ENCODE data around the gene LRTM2. TPM values are rescaled to one million over a fixed set of nuclear protein-coding genes. Genes with fewer than 3 reads are reported as not detected.
"Not testable (repeated sequence)": the region's sequence is repeated elsewhere in the genome, so short reads cannot be mapped to it uniquely, and the experiment has no call there.

The LRTM2 gene
- total RNA-seq, 1 donor from 2014 or later, result not detected

DNA sequence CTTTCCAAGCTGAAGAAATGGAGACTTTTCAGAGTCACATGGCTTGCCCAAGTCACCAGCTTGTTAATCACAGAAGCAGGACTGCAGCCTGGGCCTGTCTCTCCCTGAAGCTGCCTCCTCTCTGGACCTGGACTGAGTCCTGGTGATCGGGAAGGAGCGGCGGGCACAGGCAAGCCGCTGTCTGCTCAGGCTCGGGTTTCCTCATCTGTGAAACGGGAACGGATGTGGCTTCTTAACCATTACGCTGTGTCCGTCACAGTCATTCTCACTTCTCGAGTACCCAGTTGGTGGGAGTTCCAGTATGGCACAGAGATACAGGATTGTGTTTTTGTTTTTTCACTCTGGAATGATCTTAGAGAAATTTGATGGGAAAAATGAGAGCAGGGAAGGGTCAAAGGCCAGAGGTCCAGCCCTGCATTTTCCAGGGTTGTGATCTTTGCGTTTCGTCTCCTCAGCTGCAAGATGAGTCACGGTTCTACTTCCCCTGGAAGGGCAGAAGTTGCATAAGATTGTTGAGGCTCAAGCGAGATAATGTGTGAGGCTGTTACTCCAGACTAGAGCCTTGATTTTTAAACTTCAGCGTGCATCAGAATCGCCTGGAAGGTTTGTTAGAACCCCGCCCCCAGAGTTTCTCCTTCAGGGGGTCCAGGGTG is 7.6 kb upstream of the LRTM2 start:
- TF ChIP-seq, protein P1, sequence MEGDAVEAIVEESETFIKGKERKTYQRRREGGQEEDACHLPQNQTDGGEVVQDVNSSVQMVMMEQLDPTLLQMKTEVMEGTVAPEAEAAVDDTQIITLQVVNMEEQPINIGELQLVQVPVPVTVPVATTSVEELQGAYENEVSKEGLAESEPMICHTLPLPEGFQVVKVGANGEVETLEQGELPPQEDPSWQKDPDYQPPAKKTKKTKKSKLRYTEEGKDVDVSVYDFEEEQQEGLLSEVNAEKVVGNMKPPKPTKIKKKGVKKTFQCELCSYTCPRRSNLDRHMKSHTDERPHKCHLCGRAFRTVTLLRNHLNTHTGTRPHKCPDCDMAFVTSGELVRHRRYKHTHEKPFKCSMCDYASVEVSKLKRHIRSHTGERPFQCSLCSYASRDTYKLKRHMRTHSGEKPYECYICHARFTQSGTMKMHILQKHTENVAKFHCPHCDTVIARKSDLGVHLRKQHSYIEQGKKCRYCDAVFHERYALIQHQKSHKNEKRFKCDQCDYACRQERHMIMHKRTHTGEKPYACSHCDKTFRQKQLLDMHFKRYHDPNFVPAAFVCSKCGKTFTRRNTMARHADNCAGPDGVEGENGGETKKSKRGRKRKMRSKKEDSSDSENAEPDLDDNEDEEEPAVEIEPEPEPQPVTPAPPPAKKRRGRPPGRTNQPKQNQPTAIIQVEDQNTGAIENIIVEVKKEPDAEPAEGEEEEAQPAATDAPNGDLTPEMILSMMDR (conservative IDR thresholded peaks at IDR 0.05; ENCODE audit: low read depth, low read length), result no peak
- no peak for DNase-seq (ENCODE audit: low read depth)
- no peak overlapping the region for H3K4me3 ChIP-seq (ENCODE audit: low read depth, low read length)

DNA sequence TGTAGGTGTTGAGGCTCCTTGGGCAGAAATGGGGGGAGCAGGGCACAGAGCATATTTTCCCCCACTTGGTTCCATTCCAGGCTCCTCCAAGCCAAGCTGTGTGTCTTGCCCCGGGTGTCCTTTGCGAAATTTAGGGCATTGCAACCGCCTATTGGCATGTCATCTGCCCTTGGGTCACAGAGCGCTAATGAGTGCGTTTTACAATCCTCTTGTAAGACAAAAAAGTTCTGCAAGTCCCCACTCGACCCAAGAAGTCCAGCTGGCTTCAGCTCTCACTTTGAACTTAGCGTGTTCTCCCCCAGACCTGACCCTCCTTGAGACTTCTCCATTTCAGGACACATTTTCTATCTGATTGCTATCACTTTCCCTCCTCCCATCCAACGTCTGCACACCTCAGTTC is 6.1 kb upstream of the LRTM2 start:
- TF ChIP-seq, protein P1 (conservative IDR thresholded peaks at IDR 0.05; ENCODE audit: low read depth, low read length), result no peak
- DNase-seq (ENCODE audit: low read depth), result no peak
- no peak overlapping the region for H3K4me3 ChIP-seq (ENCODE audit: low read depth, low read length)

DNA sequence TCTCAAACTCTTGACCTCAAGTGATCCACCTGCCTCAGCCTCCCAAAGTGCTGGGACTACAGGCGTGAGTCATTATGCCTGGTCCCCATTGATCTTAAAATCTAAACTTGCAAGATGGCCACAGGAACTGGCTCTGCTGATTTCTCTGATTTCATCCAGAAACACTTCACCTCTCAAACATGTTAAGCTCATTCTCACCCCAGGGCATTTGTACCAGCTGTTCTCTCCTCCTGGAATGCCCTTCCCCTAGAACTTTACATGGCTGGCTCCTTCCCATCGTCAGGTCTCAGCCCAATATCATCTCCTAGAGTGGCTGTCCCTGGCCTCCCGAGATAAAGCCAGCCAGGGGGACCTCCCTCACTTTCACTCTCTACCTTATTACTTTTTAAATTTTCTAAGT is 5.3 kb upstream of the LRTM2 start:
- TF ChIP-seq, protein P1 (conservative IDR thresholded peaks at IDR 0.05; ENCODE audit: low read depth, low read length), result no peak
- DNase-seq (ENCODE audit: low read depth), result no peak
- no peak overlapping the region for H3K4me3 ChIP-seq (ENCODE audit: low read depth, low read length)

DNA sequence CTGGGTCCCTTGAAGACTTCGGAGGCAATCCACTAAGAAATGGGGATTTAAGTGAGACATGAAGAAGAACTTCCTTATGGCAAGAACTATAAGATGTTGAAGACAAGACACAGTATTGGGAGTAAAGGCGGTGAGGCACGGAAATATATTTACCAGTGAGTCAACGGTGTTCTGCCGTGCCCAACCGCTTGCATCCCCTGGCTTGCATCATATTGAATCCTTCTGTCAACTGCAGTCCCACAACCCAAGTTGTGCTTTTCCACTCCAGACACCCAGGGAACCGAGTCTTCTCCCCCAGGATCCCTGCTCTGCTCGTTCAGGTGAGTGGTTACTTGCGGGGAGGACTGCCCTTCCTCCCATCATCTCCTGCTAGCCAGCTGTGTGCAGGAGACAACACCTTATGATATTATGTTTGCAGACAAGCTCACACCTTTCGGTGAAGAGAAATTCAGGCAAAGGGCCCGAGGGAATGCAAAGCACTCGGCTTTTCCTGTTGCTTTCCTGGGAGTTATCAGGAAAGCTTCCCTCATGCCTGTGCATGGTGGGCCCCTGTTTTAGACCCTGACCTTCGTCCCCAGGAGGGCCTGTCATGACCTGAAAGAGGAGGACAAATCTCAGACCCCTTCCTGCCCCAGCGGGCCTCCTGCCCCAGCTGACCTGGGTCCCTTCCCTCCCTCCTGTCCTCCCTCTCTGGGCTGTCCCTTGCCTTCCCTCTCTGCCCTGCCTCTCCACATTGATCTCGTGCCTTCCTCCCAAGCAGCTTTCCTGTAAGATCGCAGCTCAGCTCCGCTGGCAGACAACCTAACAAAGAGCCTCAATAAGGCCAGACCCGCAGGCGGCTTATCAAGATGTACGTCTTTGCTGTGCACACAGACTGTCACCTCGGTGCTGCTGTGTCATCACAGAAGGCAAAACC is 4.3 kb upstream of the LRTM2 start:
- TF ChIP-seq, protein P1 (conservative IDR thresholded peaks at IDR 0.05; ENCODE audit: low read depth, low read length), result no peak

DNA sequence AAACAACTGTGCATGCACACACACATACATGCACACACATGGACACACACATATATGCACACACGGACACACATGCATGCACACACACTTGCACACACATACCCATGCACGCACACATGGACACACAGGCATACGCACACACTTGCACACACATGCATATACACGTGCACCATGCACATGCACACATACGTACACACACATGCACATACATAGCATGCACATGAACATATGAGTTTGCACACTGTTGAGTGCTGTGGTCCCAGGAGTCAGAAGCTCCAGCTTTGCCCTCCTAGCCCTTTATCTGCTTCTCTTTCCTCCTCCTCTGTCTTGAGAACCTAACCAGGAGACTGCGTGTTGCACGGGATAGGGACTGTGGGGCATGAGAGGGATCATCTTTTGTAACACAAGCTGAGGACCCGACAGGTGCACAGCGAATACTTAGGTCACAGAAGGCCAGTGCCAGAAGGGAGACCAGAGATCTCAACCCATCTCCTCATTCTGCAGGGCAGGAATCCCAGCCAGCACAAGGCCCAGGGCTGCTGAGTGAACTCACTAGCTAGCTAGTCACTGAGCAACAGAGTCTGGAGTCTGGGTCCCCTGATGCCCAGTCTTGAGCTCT is 3.5 kb upstream of the LRTM2 start:
- DNase-seq (ENCODE audit: low read depth), result no peak
- TF ChIP-seq, protein P1 (conservative IDR thresholded peaks at IDR 0.05; ENCODE audit: low read depth, low read length), result no peak
- no peak overlapping the region for H3K4me3 ChIP-seq (ENCODE audit: low read depth, low read length)

More for the DNA sequence above, 4.3 kb upstream of the LRTM2 start:
- no peak for DNase-seq (ENCODE audit: low read depth)
- H3K4me3 ChIP-seq (ENCODE audit: low read depth, low read length), result no peak overlapping the region

DNA sequence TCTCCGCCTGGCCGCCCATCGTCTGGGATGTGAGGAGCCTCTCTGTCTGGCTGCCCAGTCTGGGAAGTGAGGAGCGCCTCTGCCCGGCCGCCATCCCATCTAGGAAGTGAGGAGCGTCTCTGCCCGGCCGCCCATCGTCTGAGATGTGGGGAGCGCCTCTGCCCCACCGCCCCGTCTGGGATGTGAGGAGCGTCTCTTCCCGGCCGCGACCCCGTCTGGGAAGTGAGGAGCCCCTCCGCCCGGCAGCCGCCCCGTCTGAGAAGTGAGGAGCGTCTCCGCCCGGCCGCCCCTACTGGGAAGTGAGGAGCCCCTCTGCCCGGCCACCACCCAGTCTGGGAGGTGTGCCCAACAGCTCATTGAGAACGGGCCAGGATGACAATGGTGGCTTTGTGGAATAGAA is 2.4 kb upstream of the LRTM2 start:
- not testable (repeated sequence) for H3K4me3 ChIP-seq (ENCODE audit: low read depth, low read length); DNase-seq (ENCODE audit: low read depth)

DNA sequence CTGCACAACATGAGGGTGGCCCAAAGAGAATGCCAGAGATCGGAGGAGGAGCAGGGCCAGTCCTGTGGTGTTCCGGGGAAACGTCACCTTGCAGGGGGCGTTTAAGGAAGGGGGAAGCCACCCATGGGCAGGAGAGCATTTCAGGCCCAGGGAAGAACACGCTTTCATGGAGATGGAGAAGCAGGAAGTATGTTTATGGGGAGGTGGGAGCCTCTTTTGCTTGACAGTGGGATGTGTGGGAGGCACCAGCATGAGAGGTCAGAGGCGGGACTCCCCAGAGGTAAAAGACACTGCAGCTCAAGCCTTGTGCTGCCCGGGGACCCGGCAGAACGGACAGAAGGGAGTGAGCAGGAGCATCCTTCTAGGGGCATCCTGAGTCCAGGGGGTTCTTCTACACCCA is 1.3 kb upstream of the LRTM2 start:
- TF ChIP-seq, protein P1 (conservative IDR thresholded peaks at IDR 0.05; ENCODE audit: low read depth, low read length), result no peak
- H3K4me3 ChIP-seq (ENCODE audit: low read depth, low read length), result no peak overlapping the region
- DNase-seq (ENCODE audit: low read depth), result no peak

Data from epithelial cell of proximal tubule (primary cell).